ENCODE results near the gene VRK1.

DNA sequence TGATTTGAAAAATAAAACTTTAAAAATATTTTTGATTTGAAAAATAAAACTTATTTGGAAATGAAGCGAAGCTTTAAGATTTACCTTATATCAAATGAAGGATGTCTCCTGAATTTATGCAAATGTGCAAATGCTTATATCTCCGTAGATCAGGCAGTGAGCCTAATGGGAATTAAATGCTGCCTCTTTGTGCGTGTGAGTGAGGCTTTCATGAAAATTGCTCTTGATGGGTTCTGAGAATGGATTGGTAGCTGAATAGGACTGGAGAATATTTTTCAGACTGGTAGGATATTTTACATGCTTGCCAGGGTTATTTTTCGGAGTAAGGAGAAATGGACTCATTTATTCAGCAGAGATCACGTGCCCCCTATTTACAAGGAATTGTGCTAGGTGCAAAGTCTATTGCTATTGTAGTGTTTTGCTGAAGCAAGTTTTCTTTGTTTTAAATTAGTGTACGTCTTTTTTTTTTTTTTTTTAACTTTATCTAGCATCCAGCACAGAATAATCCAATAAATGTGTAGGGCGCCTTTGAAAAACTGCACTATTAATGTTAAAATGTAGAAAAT lies 2.4 kb downstream of the VRK1 start:
- TF ChIP-seq, protein P1, sequence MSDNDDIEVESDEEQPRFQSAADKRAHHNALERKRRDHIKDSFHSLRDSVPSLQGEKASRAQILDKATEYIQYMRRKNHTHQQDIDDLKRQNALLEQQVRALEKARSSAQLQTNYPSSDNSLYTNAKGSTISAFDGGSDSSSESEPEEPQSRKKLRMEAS (IDR thresholded peaks at IDR 0.05; ENCODE audit: low read depth, low read length), result no peak
- no peak for TF ChIP-seq POLR2A (IDR thresholded peaks at IDR 0.05; ENCODE audit: extremely low read depth, insufficient read length)
- TF ChIP-seq, protein P2, sequence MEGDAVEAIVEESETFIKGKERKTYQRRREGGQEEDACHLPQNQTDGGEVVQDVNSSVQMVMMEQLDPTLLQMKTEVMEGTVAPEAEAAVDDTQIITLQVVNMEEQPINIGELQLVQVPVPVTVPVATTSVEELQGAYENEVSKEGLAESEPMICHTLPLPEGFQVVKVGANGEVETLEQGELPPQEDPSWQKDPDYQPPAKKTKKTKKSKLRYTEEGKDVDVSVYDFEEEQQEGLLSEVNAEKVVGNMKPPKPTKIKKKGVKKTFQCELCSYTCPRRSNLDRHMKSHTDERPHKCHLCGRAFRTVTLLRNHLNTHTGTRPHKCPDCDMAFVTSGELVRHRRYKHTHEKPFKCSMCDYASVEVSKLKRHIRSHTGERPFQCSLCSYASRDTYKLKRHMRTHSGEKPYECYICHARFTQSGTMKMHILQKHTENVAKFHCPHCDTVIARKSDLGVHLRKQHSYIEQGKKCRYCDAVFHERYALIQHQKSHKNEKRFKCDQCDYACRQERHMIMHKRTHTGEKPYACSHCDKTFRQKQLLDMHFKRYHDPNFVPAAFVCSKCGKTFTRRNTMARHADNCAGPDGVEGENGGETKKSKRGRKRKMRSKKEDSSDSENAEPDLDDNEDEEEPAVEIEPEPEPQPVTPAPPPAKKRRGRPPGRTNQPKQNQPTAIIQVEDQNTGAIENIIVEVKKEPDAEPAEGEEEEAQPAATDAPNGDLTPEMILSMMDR (IDR thresholded peaks at IDR 0.05; ENCODE audit: low read depth, low read length), result no peak
